ENCODE results near the gene STPG2. TPM values are rescaled to one million over a fixed set of nuclear protein-coding genes. Genes with fewer than 3 reads are reported as not detected.
A peak's percentile ranks its signal among the peaks of the same experiment; 100 is the strongest.

STPG2 gene
- total RNA-seq, 2 donors from 2014 or later: 0.19 TPM; not detected in 1

GRCh38 chr4:97627750-97628149, 515.5 kb downstream of the STPG2 start:
- Histone ChIP-seq H3K4me3 (no peak overlapping the region), H3K36me3 (no peaks in the 10 kb centered on the region), H3K4me1 (no peaks in the 10 kb centered on the region), H3K9me3 (no peaks in the 10 kb centered on the region), H3K9ac (ENCODE audit: low read depth in 2 of 2, low read length in 2 of 2) (no peak overlapping the region), H3K27me3 (no peaks in the 10 kb centered on the region), H3K27ac (no peak overlapping the region)
- intact Hi-C loops (cut with DNase I): no loop called here
- no peak for DNase-seq
- TF ChIP-seq CTCF (IDR thresholded peaks at IDR 0.05): no peak

- H3K9ac ChIP-seq (ENCODE audit: low read depth in 2 of 2, low read length in 2 of 2): no peak overlapping the region
- no peaks in the 10 kb centered on the region for H3K36me3 ChIP-seq
- no peaks in the 10 kb centered on the region for H3K27me3 ChIP-seq
- H3K4me3 ChIP-seq: no peak overlapping the region
- TF ChIP-seq CTCF (IDR thresholded peaks at IDR 0.05): no peak
- H3K27ac ChIP-seq: no peak overlapping the region
- DNase-seq: no peak
- no peaks in the 10 kb centered on the region for H3K9me3 ChIP-seq
- intact Hi-C loops (cut with DNase I): no loop called here
- no peaks in the 10 kb centered on the region for H3K4me1 ChIP-seq
These were observed 519.1 kb downstream of the STPG2 start for GRCh38 chr4:97624204-97624603.

- intact Hi-C loops (cut with DNase I): no loop called here
- H3K4me3 ChIP-seq: no peak overlapping the region
These were observed 537.3 kb downstream of the STPG2 start for GRCh38 chr4:97605932-97606331.

GRCh38 chr4:97593248-97593647, 550.0 kb downstream of the STPG2 start:
- no peaks in the 10 kb centered on the region for H3K4me1 ChIP-seq
- DNase-seq: no peak
- no peak overlapping the region for H3K4me3 ChIP-seq
- no peak overlapping the region for H3K9ac ChIP-seq (ENCODE audit: low read depth in 2 of 2, low read length in 2 of 2)
- H3K9me3 ChIP-seq: no peaks in the 10 kb centered on the region
- intact Hi-C loops (cut with DNase I): no loop called here
- no peak for TF ChIP-seq CTCF (IDR thresholded peaks at IDR 0.05)
- H3K27me3 ChIP-seq: no peaks in the 10 kb centered on the region
- no peak overlapping the region for H3K27ac ChIP-seq
- no peaks in the 10 kb centered on the region for H3K36me3 ChIP-seq

More at GRCh38 chr4:97605932-97606331, 537.3 kb downstream of the STPG2 start:
- no peak for TF ChIP-seq CTCF (IDR thresholded peaks at IDR 0.05)
- H3K4me1 ChIP-seq: no peaks in the 10 kb centered on the region
- no peaks in the 10 kb centered on the region for H3K9me3 ChIP-seq
- no peaks in the 10 kb centered on the region for H3K36me3 ChIP-seq
- peak; percentile 40 for DNase-seq
- no peak overlapping the region for H3K27ac ChIP-seq
- H3K27me3 ChIP-seq: no peaks in the 10 kb centered on the region
- H3K9ac ChIP-seq (ENCODE audit: low read depth in 2 of 2, low read length in 2 of 2): no peak overlapping the region

GRCh38 chr4:97590266-97590665, 553.0 kb downstream of the STPG2 start:
- Histone ChIP-seq H3K9me3 (no peaks in the 10 kb centered on the region), H3K9ac (ENCODE audit: low read depth in 2 of 2, low read length in 2 of 2) (no peak overlapping the region), H3K27ac (no peak overlapping the region), H3K36me3 (no peaks in the 10 kb centered on the region), H3K4me3 (no peak overlapping the region), H3K27me3 (no peaks in the 10 kb centered on the region), H3K4me1 (no peaks in the 10 kb centered on the region)
- intact Hi-C loops (cut with DNase I): no loop called here
- no peak for DNase-seq
- TF ChIP-seq CTCF (IDR thresholded peaks at IDR 0.05): no peak
